K562 (cell line): ENCODE measurements around the gene SIK3.

ENCODE experiments used
- CREB1 ChIP-seq, 2 experiments: sonication (generic) in 1 of 2; formaldehyde crosslinking in 1 of 2; IDR thresholded peaks; 2 replicates each; pipeline versions ENCODE4 v1.6.1 to v1.8.0; 2012 to 2022; ENCODE audit warnings: inconsistent platforms in 1 of 2, mild to moderate bottlenecking in 1 of 2, missing genetic modification reagents in 1 of 2, moderate library complexity in 1 of 2
- CTCF ChIP-seq, 3 experiments: IDR thresholded peaks in 2 of 3; conservative IDR thresholded peaks in 1 of 3; 2 replicates each; pipeline ENCODE4 v1.5.1; 2011 to 2012; ENCODE audit warnings: low read length in 3 of 3, mild to moderate bottlenecking in 3 of 3, control low read depth in 2 of 3, improper control_type of control experiment in 1 of 3, inconsistent platforms in 1 of 3, low read depth in 1 of 3, mixed read lengths in 1 of 3, moderate library complexity in 1 of 3; ENCODE audit not compliant: insufficient read depth in 2 of 3
- CXXC5 ChIP-seq: fragments of 250-450 bp; sonication (Bioruptor Pico); IDR thresholded peaks from 2 replicates; pipeline ENCODE4 v1.8.0; 2022; ENCODE audit warnings: inconsistent platforms, mild to moderate bottlenecking, moderate library complexity
- FUS ChIP-seq: fragments of 200-400 bp; formaldehyde crosslinking; optimal IDR thresholded peaks from 2 replicates; pipeline ENCODE3; 2017; ENCODE audit warnings: low read depth, low read length
- POLR2AphosphoS5 ChIP-seq: IDR thresholded peaks from 2 replicates; pipeline ENCODE4 v1.6.1; 2011; ENCODE audit warnings: mild to moderate bottlenecking, low read depth, low read length, moderate library complexity; ENCODE audit not compliant: control insufficient read depth, insufficient read depth
- RFX5 ChIP-seq: IDR thresholded peaks from 2 replicates; pipeline ENCODE4 v1.6.1; 2011; ENCODE audit warnings: low read depth, mild to moderate bottlenecking, improper control_type of control experiment, low read length
- SUPT5H ChIP-seq: fragments of 450-650 bp; IDR thresholded peaks from 2 replicates; pipeline ENCODE4 v1.6.1; 2016
- TCF7L2 ChIP-seq: fragments of 150-350 bp; IDR thresholded peaks from 2 replicates; pipeline ENCODE4 v1.6.1; 2016; ENCODE audit warnings: low read depth, mild to moderate bottlenecking, low read length, moderate library complexity
- TEAD2 ChIP-seq: fragments of 450-650 bp; IDR thresholded peaks from 2 replicates; pipeline ENCODE4 v1.6.1; 2016; ENCODE audit warnings: missing genetic modification characterization, control low read depth, missing compliant biosample characterization
- YY1 ChIP-seq, 3 experiments: IDR thresholded peaks; 2 replicates each; pipeline ENCODE4 v1.6.1; 2011; ENCODE audit warnings: low read length in 2 of 3, mild to moderate bottlenecking in 2 of 3, moderate library complexity in 2 of 3, borderline replicate concordance in 1 of 3, control low read depth in 1 of 3, low read depth in 1 of 3; ENCODE audit not compliant: insufficient read depth in 3 of 3, insufficient replicate concordance in 2 of 3, control insufficient read depth in 1 of 3, insufficient read length in 1 of 3; ENCODE audit errors: extremely low read depth in 1 of 3
- ZBTB1 ChIP-seq: sonication (generic); formaldehyde crosslinking; IDR thresholded peaks from 2 replicates; pipeline ENCODE4 v1.8.1; 2023; ENCODE audit warnings: missing genetic modification reagents, low read depth, mild to moderate bottlenecking, borderline replicate concordance
- TF ChIP-seq, protein P1 (sequence below), 2 experiments: fragments of 450-650 bp in 1 of 2; sonication (generic) in 1 of 2; formaldehyde crosslinking; conservative IDR thresholded peaks; 2 replicates each; pipeline versions ENCODE4 v1.4.0 to v1.8.1; 2020 to 2022; ENCODE audit warnings: mild to moderate bottlenecking in 1 of 2, missing genetic modification reagents in 1 of 2

GRCh38 chr11:116856423-116856822 is 241.8 kb downstream of the SIK3 start:
- no peak for TF ChIP-seq POLR2AphosphoS5
- TF ChIP-seq SUPT5H: no peak
- TF ChIP-seq CXXC5 (CRISPR knock-in tag): no peak
- no peak for TF ChIP-seq TCF7L2
- TF ChIP-seq CTCF (IDR thresholded peaks at IDR 0.05 in 2 of 3, conservative IDR thresholded peaks at IDR 0.05 in 1 of 3; ENCODE audit: insufficient read depth in 2 of 3, low read depth in 1 of 3, low read length in 3 of 3): no peak
- TF ChIP-seq, protein P1, sequence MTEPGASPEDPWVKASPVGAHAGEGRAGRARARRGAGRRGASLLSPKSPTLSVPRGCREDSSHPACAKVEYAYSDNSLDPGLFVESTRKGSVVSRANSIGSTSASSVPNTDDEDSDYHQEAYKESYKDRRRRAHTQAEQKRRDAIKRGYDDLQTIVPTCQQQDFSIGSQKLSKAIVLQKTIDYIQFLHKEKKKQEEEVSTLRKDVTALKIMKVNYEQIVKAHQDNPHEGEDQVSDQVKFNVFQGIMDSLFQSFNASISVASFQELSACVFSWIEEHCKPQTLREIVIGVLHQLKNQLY (CRISPR knock-in tag; conservative IDR thresholded peaks at IDR 0.05): no peak
- TF ChIP-seq YY1 (IDR thresholded peaks at IDR 0.05; ENCODE audit: borderline replicate concordance in 1 of 3, control insufficient read depth in 1 of 3, extremely low read depth in 1 of 3, insufficient read depth in 3 of 3, insufficient read length in 1 of 3, insufficient replicate concordance in 2 of 3, low read depth in 1 of 3, low read length in 2 of 3): no peak
- TF ChIP-seq CREB1 (IDR thresholded peaks at IDR 0.05): no peak
- TF ChIP-seq CREB1 (CRISPR knock-in tag; IDR thresholded peaks at IDR 0.05): no peak
- no peak for TF ChIP-seq TEAD2 (tag)
- no peak for TF ChIP-seq RFX5
- TF ChIP-seq FUS: no peak
- TF ChIP-seq ZBTB1 (CRISPR knock-in tag): no peak
